ENCODE data around the gene LKAAEAR1. TPM values are rescaled to one million over a fixed set of nuclear protein-coding genes. Genes with fewer than 3 reads are reported as not detected.
A peak's percentile ranks its signal among the peaks of the same experiment; 100 is the strongest.

The LKAAEAR1 gene
- total RNA-seq, 1 donor from 2014 or later, result not detected

- no peaks in the 10 kb centered on the region for H3K4me1 Mint-ChIP-seq (ENCODE audit: low read depth, unreplicated experiment)
- Histone ChIP-seq H3K4me3 (ENCODE audit: insufficient read depth, low read depth, low read length) (no peak overlapping the region), H3K36me3 (ENCODE audit: insufficient read depth, low read length) (no peaks in the 10 kb centered on the region), H3K4me2 (ENCODE audit: low read length) (peak overlapping the region; percentile 83), H3K79me2 (ENCODE audit: insufficient read depth, low read length) (no peaks in the 10 kb centered on the region), H3K27me3 (ENCODE audit: insufficient read depth, low read length) (peaks cover 30% of the 10 kb centered on the region), H3K9me3 (ENCODE audit: insufficient read depth, low read depth, low read length) (peaks cover 2% of the 10 kb centered on the region), H3K4me1 (ENCODE audit: insufficient read depth, low read length) (peaks cover 16% of the 10 kb centered on the region), H4K20me1 (ENCODE audit: insufficient read depth, low read length) (peaks cover 15% of the 10 kb centered on the region), H3K9ac (ENCODE audit: low read length) (no peak overlapping the region), H3K27ac (ENCODE audit: low read depth, low read length) (no peak overlapping the region), H2AFZ (ENCODE audit: low read depth, low read length) (no peak overlapping the region)
- FAIRE-seq, result no peak
- H3K9me3 Mint-ChIP-seq (ENCODE audit: unreplicated experiment), result peaks cover 4% of the 10 kb centered on the region
- no peak overlapping the region for H3K27ac Mint-ChIP-seq (ENCODE audit: unreplicated experiment)
- DNase-seq (ENCODE audit: low read depth), result no peak
- H3K27me3 Mint-ChIP-seq (ENCODE audit: low read depth, unreplicated experiment), result peaks cover 15% of the 10 kb centered on the region
- no peaks in the 10 kb centered on the region for H3K36me3 Mint-ChIP-seq (ENCODE audit: low read depth, unreplicated experiment)
- H3K4me3 Mint-ChIP-seq (ENCODE audit: unreplicated experiment), result peak overlapping the region; percentile 74
- no peak for TF ChIP-seq EZH2 (IDR thresholded peaks at IDR 0.05; ENCODE audit: insufficient read depth, low read length)
- TF ChIP-seq CTCF (IDR thresholded peaks at IDR 0.05; ENCODE audit: insufficient read depth, low read depth, low read length), result no peak
These were observed 1.3 kb downstream of the LKAAEAR1 start for GRCh38 chr20:64082820-64083377.

GRCh38 chr20:64082126-64082731, 2.0 kb downstream of the LKAAEAR1 start:
- peaks cover 12% of the 10 kb centered on the region for H3K27me3 Mint-ChIP-seq (ENCODE audit: low read depth, unreplicated experiment)
- no peaks in the 10 kb centered on the region for H3K79me2 ChIP-seq (ENCODE audit: insufficient read depth, low read length)
- H4K20me1 ChIP-seq (ENCODE audit: insufficient read depth, low read length), result peaks cover 15% of the 10 kb centered on the region
- peaks cover 4% of the 10 kb centered on the region for H3K9me3 Mint-ChIP-seq (ENCODE audit: unreplicated experiment)
- H3K9ac ChIP-seq (ENCODE audit: low read length), result no peak overlapping the region
- no peak overlapping the region for H3K27ac ChIP-seq (ENCODE audit: low read depth, low read length)
- no peaks in the 10 kb centered on the region for H3K36me3 Mint-ChIP-seq (ENCODE audit: low read depth, unreplicated experiment)
- H3K4me3 ChIP-seq (ENCODE audit: insufficient read depth, low read depth, low read length), result no peak overlapping the region
- H3K4me1 ChIP-seq (ENCODE audit: insufficient read depth, low read length), result peaks cover 16% of the 10 kb centered on the region
- no peak for TF ChIP-seq EZH2 (IDR thresholded peaks at IDR 0.05; ENCODE audit: insufficient read depth, low read length)
- DNase-seq (ENCODE audit: low read depth) (no peak), FAIRE-seq (no peak)
- no peak overlapping the region for H3K4me2 ChIP-seq (ENCODE audit: low read length)
- H3K4me1 Mint-ChIP-seq (ENCODE audit: low read depth, unreplicated experiment), result no peaks in the 10 kb centered on the region
- H3K27ac Mint-ChIP-seq (ENCODE audit: unreplicated experiment), result no peak overlapping the region
- peaks cover 27% of the 10 kb centered on the region for H3K27me3 ChIP-seq (ENCODE audit: insufficient read depth, low read length)
- no peaks in the 10 kb centered on the region for H3K9me3 ChIP-seq (ENCODE audit: insufficient read depth, low read depth, low read length)
- H2AFZ ChIP-seq (ENCODE audit: low read depth, low read length), result no peak overlapping the region
- peak overlapping the region; percentile 34 for H3K4me3 Mint-ChIP-seq (ENCODE audit: unreplicated experiment)
- no peaks in the 10 kb centered on the region for H3K36me3 ChIP-seq (ENCODE audit: insufficient read depth, low read length)

- no peaks in the 10 kb centered on the region for H3K36me3 Mint-ChIP-seq (ENCODE audit: low read depth, unreplicated experiment)
- H3K4me1 Mint-ChIP-seq (ENCODE audit: low read depth, unreplicated experiment), result no peaks in the 10 kb centered on the region
- H3K4me3 ChIP-seq (ENCODE audit: insufficient read depth, low read depth, low read length), result no peak overlapping the region
- peaks cover 16% of the 10 kb centered on the region for H3K4me1 ChIP-seq (ENCODE audit: insufficient read depth, low read length)
- no peaks in the 10 kb centered on the region for H3K36me3 ChIP-seq (ENCODE audit: insufficient read depth, low read length)
- DNase-seq (ENCODE audit: low read depth) (no peak), FAIRE-seq (no peak)
- no peak overlapping the region for H3K9ac ChIP-seq (ENCODE audit: low read length)
- H3K9me3 Mint-ChIP-seq (ENCODE audit: unreplicated experiment), result peaks cover 4% of the 10 kb centered on the region
- H3K27ac Mint-ChIP-seq (ENCODE audit: unreplicated experiment), result no peak overlapping the region
- H3K27ac ChIP-seq (ENCODE audit: low read depth, low read length), result no peak overlapping the region
- peaks cover 12% of the 10 kb centered on the region for H3K27me3 Mint-ChIP-seq (ENCODE audit: low read depth, unreplicated experiment)
- peaks cover 15% of the 10 kb centered on the region for H4K20me1 ChIP-seq (ENCODE audit: insufficient read depth, low read length)
- TF ChIP-seq CTCF (IDR thresholded peaks at IDR 0.05; ENCODE audit: insufficient read depth, low read depth, low read length) (no peak), EZH2 (IDR thresholded peaks at IDR 0.05; ENCODE audit: insufficient read depth, low read length) (no peak)
- no peaks in the 10 kb centered on the region for H3K79me2 ChIP-seq (ENCODE audit: insufficient read depth, low read length)
- peaks cover 27% of the 10 kb centered on the region for H3K27me3 ChIP-seq (ENCODE audit: insufficient read depth, low read length)
- H3K4me2 ChIP-seq (ENCODE audit: low read length), result no peak overlapping the region
- no peak overlapping the region for H2AFZ ChIP-seq (ENCODE audit: low read depth, low read length)
- no peaks in the 10 kb centered on the region for H3K9me3 ChIP-seq (ENCODE audit: insufficient read depth, low read depth, low read length)
- H3K4me3 Mint-ChIP-seq (ENCODE audit: unreplicated experiment), result no peak overlapping the region
These were observed 2.6 kb downstream of the LKAAEAR1 start for GRCh38 chr20:64081624-64081964.
